ENCODE results near the gene FGF21. TPM values are rescaled to one million over a fixed set of nuclear protein-coding genes. Genes with fewer than 3 reads are reported as not detected.
"Not testable (repeated sequence)": the region's sequence is repeated elsewhere in the genome, so short reads cannot be mapped to it uniquely, and the experiment has no call there.

The FGF21 gene
- total RNA-seq, 1 experiment from 2014 or later: not detected

- not testable (repeated sequence) for H3K4me1 ChIP-seq (ENCODE audit: low read length); DNase-seq; H4K20me1 ChIP-seq (ENCODE audit: insufficient read depth, low read depth, low read length); H3K9me3 ChIP-seq (ENCODE audit: low read length); H3K9me2 ChIP-seq (replicated peaks; ENCODE audit: insufficient read depth, low read length); H3K27ac ChIP-seq (ENCODE audit: low read length); H3K27me3 ChIP-seq (ENCODE audit: low read length); H3K9ac ChIP-seq (ENCODE audit: low read length); H3K4me3 ChIP-seq (ENCODE audit: low read length); H3K79me2 ChIP-seq (ENCODE audit: low read length); H2AFZ ChIP-seq (ENCODE audit: low read length); H3K36me3 ChIP-seq (ENCODE audit: insufficient read depth, low read length); H3K4me2 ChIP-seq (ENCODE audit: low read depth, low read length, poor library complexity, severe bottlenecking)
Measured at GRCh38 chr19:48768171-48768753, 12.9 kb downstream of the FGF21 start.

- no peak for DNase-seq
- H3K27me3 ChIP-seq (ENCODE audit: low read length): no peaks in the 10 kb centered on the region
- no peaks in the 10 kb centered on the region for H3K9me3 ChIP-seq (ENCODE audit: low read length)
- no peak overlapping the region for H3K9ac ChIP-seq (ENCODE audit: low read length)
- H3K36me3 ChIP-seq (ENCODE audit: insufficient read depth, low read length): no peaks in the 10 kb centered on the region
- H3K4me2 ChIP-seq (ENCODE audit: low read depth, low read length, poor library complexity, severe bottlenecking): no peak overlapping the region
- H4K20me1 ChIP-seq (ENCODE audit: insufficient read depth, low read depth, low read length): no peaks in the 10 kb centered on the region
- H3K4me1 ChIP-seq (ENCODE audit: low read length): no peaks in the 10 kb centered on the region
- no peak overlapping the region for H3K4me3 ChIP-seq (ENCODE audit: low read length)
- no peak overlapping the region for H3K27ac ChIP-seq (ENCODE audit: low read length)
- H3K9me2 ChIP-seq (replicated peaks; ENCODE audit: insufficient read depth, low read length): no peaks in the 10 kb centered on the region
- H3K79me2 ChIP-seq (ENCODE audit: low read length): no peaks in the 10 kb centered on the region
- no peak overlapping the region for H2AFZ ChIP-seq (ENCODE audit: low read length)
Measured at GRCh38 chr19:48768994-48769713, 13.8 kb downstream of the FGF21 start.

GRCh38 chr19:48770266-48770665 is 14.9 kb downstream of the FGF21 start:
- Histone ChIP-seq H3K4me3 (ENCODE audit: low read length) (no peak overlapping the region), H3K9me3 (ENCODE audit: low read length) (no peaks in the 10 kb centered on the region), H3K4me1 (ENCODE audit: low read length) (no peaks in the 10 kb centered on the region), H4K20me1 (ENCODE audit: insufficient read depth, low read depth, low read length) (no peaks in the 10 kb centered on the region), H3K9ac (ENCODE audit: low read length) (no peak overlapping the region), H3K9me2 (replicated peaks; ENCODE audit: insufficient read depth, low read length) (no peaks in the 10 kb centered on the region), H3K4me2 (ENCODE audit: low read depth, low read length, poor library complexity, severe bottlenecking) (no peak overlapping the region), H3K27ac (ENCODE audit: low read length) (no peak overlapping the region), H3K79me2 (ENCODE audit: low read length) (no peaks in the 10 kb centered on the region), H2AFZ (ENCODE audit: low read length) (no peak overlapping the region), H3K27me3 (ENCODE audit: low read length) (no peaks in the 10 kb centered on the region), H3K36me3 (ENCODE audit: insufficient read depth, low read length) (no peaks in the 10 kb centered on the region)
- DNase-seq: no peak

- H4K20me1 ChIP-seq (ENCODE audit: insufficient read depth, low read depth, low read length): no peaks in the 10 kb centered on the region
- no peaks in the 10 kb centered on the region for H3K79me2 ChIP-seq (ENCODE audit: low read length)
- H3K9ac ChIP-seq (ENCODE audit: low read length): no peak overlapping the region
- no peaks in the 10 kb centered on the region for H3K9me2 ChIP-seq (replicated peaks; ENCODE audit: insufficient read depth, low read length)
- no peak overlapping the region for H3K4me2 ChIP-seq (ENCODE audit: low read depth, low read length, poor library complexity, severe bottlenecking)
- no peak for DNase-seq
- no peak overlapping the region for H3K4me3 ChIP-seq (ENCODE audit: low read length)
- H3K4me1 ChIP-seq (ENCODE audit: low read length): no peaks in the 10 kb centered on the region
- no peak overlapping the region for H3K27ac ChIP-seq (ENCODE audit: low read length)
- H3K36me3 ChIP-seq (ENCODE audit: insufficient read depth, low read length): no peaks in the 10 kb centered on the region
- H2AFZ ChIP-seq (ENCODE audit: low read length): peak overlapping the region; percentile 20; the same call in 1 of the 2 replicates
- no peaks in the 10 kb centered on the region for H3K27me3 ChIP-seq (ENCODE audit: low read length)
- no peaks in the 10 kb centered on the region for H3K9me3 ChIP-seq (ENCODE audit: low read length)
Measured at GRCh38 chr19:48770734-48771472, 15.6 kb downstream of the FGF21 start.

- H3K27ac ChIP-seq (ENCODE audit: low read length): no peak overlapping the region
- no peaks in the 10 kb centered on the region for H3K9me2 ChIP-seq (replicated peaks; ENCODE audit: insufficient read depth, low read length)
- H2AFZ ChIP-seq (ENCODE audit: low read length): no peak overlapping the region
- H3K4me2 ChIP-seq (ENCODE audit: low read depth, low read length, poor library complexity, severe bottlenecking): no peak overlapping the region
- H3K9ac ChIP-seq (ENCODE audit: low read length): no peak overlapping the region
- H3K4me3 ChIP-seq (ENCODE audit: low read length): no peak overlapping the region
- no peaks in the 10 kb centered on the region for H4K20me1 ChIP-seq (ENCODE audit: insufficient read depth, low read depth, low read length)
- no peaks in the 10 kb centered on the region for H3K4me1 ChIP-seq (ENCODE audit: low read length)
- no peaks in the 10 kb centered on the region for H3K27me3 ChIP-seq (ENCODE audit: low read length)
- no peaks in the 10 kb centered on the region for H3K36me3 ChIP-seq (ENCODE audit: insufficient read depth, low read length)
- no peaks in the 10 kb centered on the region for H3K9me3 ChIP-seq (ENCODE audit: low read length)
- no peaks in the 10 kb centered on the region for H3K79me2 ChIP-seq (ENCODE audit: low read length)
- DNase-seq: no peak
Measured at GRCh38 chr19:48772503-48772953, 17.2 kb downstream of the FGF21 start.

- no peak overlapping the region for H3K4me2 ChIP-seq (ENCODE audit: low read depth, low read length, poor library complexity, severe bottlenecking)
- H3K9ac ChIP-seq (ENCODE audit: low read length): no peak overlapping the region
- H3K79me2 ChIP-seq (ENCODE audit: low read length): no peaks in the 10 kb centered on the region
- H3K36me3 ChIP-seq (ENCODE audit: insufficient read depth, low read length): no peaks in the 10 kb centered on the region
- H3K4me1 ChIP-seq (ENCODE audit: low read length): peaks cover 4% of the 10 kb centered on the region; the same call in 1 of the 2 replicates
- no peaks in the 10 kb centered on the region for H3K9me3 ChIP-seq (ENCODE audit: low read length)
- no peak for DNase-seq
- no peaks in the 10 kb centered on the region for H4K20me1 ChIP-seq (ENCODE audit: insufficient read depth, low read depth, low read length)
- H3K4me3 ChIP-seq (ENCODE audit: low read length): no peak overlapping the region
- H3K9me2 ChIP-seq (replicated peaks; ENCODE audit: insufficient read depth, low read length): no peaks in the 10 kb centered on the region
- no peaks in the 10 kb centered on the region for H3K27me3 ChIP-seq (ENCODE audit: low read length)
- no peak overlapping the region for H2AFZ ChIP-seq (ENCODE audit: low read length)
- no peak overlapping the region for H3K27ac ChIP-seq (ENCODE audit: low read length)
Measured at GRCh38 chr19:48777139-48777538, 21.8 kb downstream of the FGF21 start.

- no peaks in the 10 kb centered on the region for H3K9me2 ChIP-seq (replicated peaks; ENCODE audit: insufficient read depth, low read length)
- H3K9ac ChIP-seq (ENCODE audit: low read length): no peak overlapping the region
- H3K79me2 ChIP-seq (ENCODE audit: low read length): no peaks in the 10 kb centered on the region
- H3K4me3 ChIP-seq (ENCODE audit: low read length): no peak overlapping the region
- H2AFZ ChIP-seq (ENCODE audit: low read length): no peak overlapping the region
- H3K27ac ChIP-seq (ENCODE audit: low read length): no peak overlapping the region
- H3K27me3 ChIP-seq (ENCODE audit: low read length): no peaks in the 10 kb centered on the region
- H3K4me2 ChIP-seq (ENCODE audit: low read depth, low read length, poor library complexity, severe bottlenecking): no peak overlapping the region
- no peaks in the 10 kb centered on the region for H3K36me3 ChIP-seq (ENCODE audit: insufficient read depth, low read length)
- no peak for DNase-seq
- no peaks in the 10 kb centered on the region for H3K9me3 ChIP-seq (ENCODE audit: low read length)
- no peaks in the 10 kb centered on the region for H4K20me1 ChIP-seq (ENCODE audit: insufficient read depth, low read depth, low read length)
- H3K4me1 ChIP-seq (ENCODE audit: low read length): peaks cover 4% of the 10 kb centered on the region; the same call in 1 of the 2 replicates
Measured at GRCh38 chr19:48777720-48778119, 22.4 kb downstream of the FGF21 start.

GRCh38 chr19:48779636-48780035 is 24.3 kb downstream of the FGF21 start:
- no peaks in the 10 kb centered on the region for H3K9me3 ChIP-seq (ENCODE audit: low read length)
- no peaks in the 10 kb centered on the region for H4K20me1 ChIP-seq (ENCODE audit: insufficient read depth, low read depth, low read length)
- H3K27ac ChIP-seq (ENCODE audit: low read length): no peak overlapping the region
- H3K4me3 ChIP-seq (ENCODE audit: low read length): no peak overlapping the region
- no peaks in the 10 kb centered on the region for H3K27me3 ChIP-seq (ENCODE audit: low read length)
- no peaks in the 10 kb centered on the region for H3K36me3 ChIP-seq (ENCODE audit: insufficient read depth, low read length)
- no peak overlapping the region for H3K4me2 ChIP-seq (ENCODE audit: low read depth, low read length, poor library complexity, severe bottlenecking)
- no peak overlapping the region for H2AFZ ChIP-seq (ENCODE audit: low read length)
- no peak overlapping the region for H3K9ac ChIP-seq (ENCODE audit: low read length)
- no peaks in the 10 kb centered on the region for H3K9me2 ChIP-seq (replicated peaks; ENCODE audit: insufficient read depth, low read length)
- DNase-seq: peak; percentile 78
- H3K79me2 ChIP-seq (ENCODE audit: low read length): no peaks in the 10 kb centered on the region
- H3K4me1 ChIP-seq (ENCODE audit: low read length): peaks cover 4% of the 10 kb centered on the region; the same call in 1 of the 2 replicates
